Fibroblast of lung (primary cell): ENCODE data around the gene TNFRSF1A.
"Not testable (repeated sequence)": the region's sequence is repeated elsewhere in the genome, so short reads cannot be mapped to it uniquely, and the experiment has no call there.

ENCODE experiments used
- EZH2 ChIP-seq: IDR thresholded peaks from 2 replicates; pipeline ENCODE4 v1.5.1; 2012; ENCODE audit warnings: low read length, control low read depth, mild to moderate bottlenecking; ENCODE audit errors: missing control alignments
- TF ChIP-seq, protein P1 (sequence below), 2 donors: IDR thresholded peaks in 1 of 2; conservative IDR thresholded peaks in 1 of 2; 1 replicate in 1 of 2; 2 replicates in 1 of 2; pipeline ENCODE4 v1.5.1; 2011 to 2012; ENCODE audit warnings: low read length in 2 of 2, control low read depth in 1 of 2, inconsistent platforms in 1 of 2, low read depth in 1 of 2, mild to moderate bottlenecking in 1 of 2

DNA sequence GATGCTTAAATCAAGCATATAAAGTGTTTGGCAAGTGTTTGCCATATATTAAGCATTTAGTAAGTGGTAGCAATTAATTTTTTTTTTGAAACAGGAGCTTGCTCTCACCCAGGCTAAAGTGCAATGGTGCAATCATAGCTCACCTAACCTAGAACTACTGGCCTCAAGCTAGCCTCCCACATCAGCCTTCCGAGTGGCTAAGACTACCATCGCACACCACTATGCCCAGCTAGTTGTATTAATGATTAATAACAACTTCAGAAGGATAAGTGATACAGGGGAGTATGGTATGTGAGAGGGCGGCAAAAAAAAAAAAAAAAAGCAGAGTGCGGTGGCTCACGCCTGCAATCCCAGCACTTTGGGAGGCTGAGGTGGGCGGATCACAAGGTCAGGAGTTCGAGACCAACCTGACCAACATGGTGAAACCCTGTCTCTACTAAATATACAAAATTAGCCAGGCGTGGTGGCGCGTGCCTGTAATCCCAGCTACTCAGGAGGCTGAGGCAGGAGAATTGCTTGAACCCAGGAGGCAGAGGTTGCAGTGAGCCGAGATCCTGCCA, 2.3 kb upstream of the TNFRSF1A start:
- TF ChIP-seq, protein P1, sequence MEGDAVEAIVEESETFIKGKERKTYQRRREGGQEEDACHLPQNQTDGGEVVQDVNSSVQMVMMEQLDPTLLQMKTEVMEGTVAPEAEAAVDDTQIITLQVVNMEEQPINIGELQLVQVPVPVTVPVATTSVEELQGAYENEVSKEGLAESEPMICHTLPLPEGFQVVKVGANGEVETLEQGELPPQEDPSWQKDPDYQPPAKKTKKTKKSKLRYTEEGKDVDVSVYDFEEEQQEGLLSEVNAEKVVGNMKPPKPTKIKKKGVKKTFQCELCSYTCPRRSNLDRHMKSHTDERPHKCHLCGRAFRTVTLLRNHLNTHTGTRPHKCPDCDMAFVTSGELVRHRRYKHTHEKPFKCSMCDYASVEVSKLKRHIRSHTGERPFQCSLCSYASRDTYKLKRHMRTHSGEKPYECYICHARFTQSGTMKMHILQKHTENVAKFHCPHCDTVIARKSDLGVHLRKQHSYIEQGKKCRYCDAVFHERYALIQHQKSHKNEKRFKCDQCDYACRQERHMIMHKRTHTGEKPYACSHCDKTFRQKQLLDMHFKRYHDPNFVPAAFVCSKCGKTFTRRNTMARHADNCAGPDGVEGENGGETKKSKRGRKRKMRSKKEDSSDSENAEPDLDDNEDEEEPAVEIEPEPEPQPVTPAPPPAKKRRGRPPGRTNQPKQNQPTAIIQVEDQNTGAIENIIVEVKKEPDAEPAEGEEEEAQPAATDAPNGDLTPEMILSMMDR (conservative IDR thresholded peaks at IDR 0.05 in 1 of 2, IDR thresholded peaks at IDR 0.05 in 1 of 2; ENCODE audit: low read depth in 1 of 2, low read length in 2 of 2), result not testable (repeated sequence)
- TF ChIP-seq EZH2, result not testable (repeated sequence)
